A673 (cell line): ENCODE results near the gene NCOA3. TPM values are rescaled to one million over a fixed set of nuclear protein-coding genes. Genes with fewer than 3 reads are reported as not detected.

Experiments used
- BruUV-seq: library from RNA; stranded (reverse); fragments of 400-500 nt; replicated peaks from 2 replicates; lab custom pipeline; 2021; lab: Mats Ljungman, UMichigan
- CTCF ChIA-PET: fragments of 300-600 bp; sonication (Branson Sonifier 250); formaldehyde crosslinking; loops from one replicate; lab custom pipeline; 2022; ENCODE audit warnings: antibody characterized with exemption; lab: Charles Lee
- POLR2A ChIA-PET: fragments of 300-600 bp; sonication (Branson Sonifier 250); formaldehyde crosslinking; loops from one replicate; lab custom pipeline; 2022; ENCODE audit warnings: antibody characterized with exemption; ENCODE audit not compliant: low non-redundant PET; lab: Charles Lee
- DNase-seq: peaks from one replicate; pipeline ENCODE4 v3.0.0-alpha.2; 2015; ENCODE audit warnings: low spot score
- H3K27ac ChIP-seq: fragments of 200-600 bp; sonication (generic); 2 replicates; pipeline ENCODE4 v1.5.1; 2016; ENCODE audit warnings: mixed run types, low read depth, mild to moderate bottlenecking, mixed read lengths, antibody characterized with exemption, low read length; ENCODE audit not compliant: poor library complexity, severe bottlenecking
- H3K27me3 ChIP-seq: fragments of 200-600 bp; sonication (generic); replicated peaks from 2 replicates; pipeline ENCODE4 v1.6.1; 2017; ENCODE audit warnings: mixed run types, low read depth, mild to moderate bottlenecking, mixed read lengths, antibody characterized with exemption, low read length; ENCODE audit not compliant: insufficient read depth, poor library complexity
- H3K36me3 ChIP-seq: fragments of 200-600 bp; sonication (generic); 2 replicates; pipeline ENCODE4 v1.6.1; 2016; ENCODE audit warnings: mixed run types, mild to moderate bottlenecking, mixed read lengths, antibody characterized with exemption, low read length; ENCODE audit not compliant: insufficient read depth, poor library complexity, severe bottlenecking
- H3K4me1 ChIP-seq: fragments of 200-600 bp; sonication (generic); 2 replicates; pipeline ENCODE4 v1.6.1; 2017; ENCODE audit warnings: mixed run types, mild to moderate bottlenecking, mixed read lengths, antibody characterized with exemption, low read length; ENCODE audit not compliant: insufficient read depth, poor library complexity, severe bottlenecking
- H3K4me3 ChIP-seq: fragments of 200-600 bp; sonication (generic); 2 replicates; pipeline ENCODE4 v1.5.1; 2016; ENCODE audit warnings: low read depth, mixed run types, mild to moderate bottlenecking, mixed read lengths, low read length; ENCODE audit not compliant: poor library complexity, severe bottlenecking
- H3K9me3 ChIP-seq: fragments of 200-600 bp; sonication (generic); 2 replicates; pipeline ENCODE4 v1.6.1; 2016; ENCODE audit warnings: mixed run types, low read depth, mild to moderate bottlenecking, mixed read lengths, antibody characterized with exemption, low read length; ENCODE audit not compliant: poor library complexity, severe bottlenecking
- CTCF ChIP-seq: fragments of 300-800, 200-600 bp; sonication (generic); conservative IDR thresholded peaks from 2 replicates; pipeline ENCODE4 v1.5.1; 2017; ENCODE audit warnings: low read depth, mild to moderate bottlenecking, antibody characterized with exemption, low read length, moderate library complexity, mixed read lengths
- EZH2 ChIP-seq: fragments of 200-600 bp; sonication (generic); IDR thresholded peaks from 2 replicates; pipeline ENCODE4 v1.6.1; 2017; ENCODE audit warnings: borderline replicate concordance, low read depth, mild to moderate bottlenecking, mixed read lengths, antibody characterized with exemption, low read length; ENCODE audit not compliant: poor library complexity, severe bottlenecking
- intact Hi-C: fragments of 100-400 bp; cut with micrococcal nuclease; formaldehyde crosslinking; loops from one replicate; pipeline ENCODE4 v1.10.0; 2022; ENCODE audit not compliant: unreplicated experiment
- total RNA-seq: library from RNA; stranded (reverse); gene quantifications from 2 replicates; pipeline ENCODE4 v1.2.3, GENCODE V29; 2021

The NCOA3 gene
- total RNA-seq, 1 experiment from 2014 or later = 26.8 TPM

- Histone ChIP-seq H3K27me3 (no peaks in the 10 kb centered on the region), H3K4me1 (peaks cover 26% of the 10 kb centered on the region), H3K27ac (no peak overlapping the region), H3K4me3 (no peak overlapping the region), H3K36me3 (no peaks in the 10 kb centered on the region), H3K9me3 (no peaks in the 10 kb centered on the region)
- ChIA-PET POLR2A (no interaction called here), CTCF (no interaction called here)
- BruUV-seq = no TSS peak
- no peak for DNase-seq
- intact Hi-C loops = no loop called here
- TF ChIP-seq EZH2 = no peak
- no peak for TF ChIP-seq CTCF
Measured at GRCh38 chr20:47490795-47491194, 10.9 kb upstream of the NCOA3 start.

GRCh38 chr20:47492284-47492683 lies 9.4 kb upstream of the NCOA3 start:
- BruUV-seq = no TSS peak
- Histone ChIP-seq H3K9me3 (no peaks in the 10 kb centered on the region), H3K36me3 (no peaks in the 10 kb centered on the region), H3K27me3 (no peaks in the 10 kb centered on the region), H3K4me3 (no peak overlapping the region), H3K4me1 (peaks cover 26% of the 10 kb centered on the region), H3K27ac (peak overlapping the region; percentile 52)
- ChIA-PET CTCF (no interaction called here), POLR2A (no interaction called here)
- no peak for TF ChIP-seq CTCF
- TF ChIP-seq EZH2 = no peak
- intact Hi-C loops = no loop called here
- DNase-seq = no peak

GRCh38 chr20:47493175-47493962 lies 8.3 kb upstream of the NCOA3 start:
- H3K9me3 ChIP-seq = no peaks in the 10 kb centered on the region
- intact Hi-C loops = no loop called here
- H3K27ac ChIP-seq = peak overlapping the region; percentile 52
- TF ChIP-seq EZH2 (no peak), CTCF (no peak)
- no peak overlapping the region for H3K4me3 ChIP-seq
- BruUV-seq = no TSS peak
- H3K4me1 ChIP-seq = peaks cover 26% of the 10 kb centered on the region
- no peaks in the 10 kb centered on the region for H3K36me3 ChIP-seq
- H3K27me3 ChIP-seq = no peaks in the 10 kb centered on the region
- POLR2A ChIA-PET = interaction anchor here (0.9 kb wide), 1 partner anchor 9 kb away, joined by 3 read pairs; the partner anchor contains the start of gene NCOA3
- CTCF ChIA-PET = interaction anchor here (0.6 to 0.9 kb wide), 2 partner anchors 9 to 221 kb away, joined by 3 to 5 read pairs; partner anchors contain the start of gene NCOA3
- peak; percentile 87 for DNase-seq
